ENCODE measurements around the gene FANCC. TPM values are rescaled to one million over a fixed set of nuclear protein-coding genes. Genes with fewer than 3 reads are reported as not detected.
A peak's percentile ranks its signal among the peaks of the same experiment; 100 is the strongest.

FANCC gene
- polyA plus RNA-seq, 1 of the 3 experiments (the other 2 are of a cell fraction) = 3.5 TPM

DNA sequence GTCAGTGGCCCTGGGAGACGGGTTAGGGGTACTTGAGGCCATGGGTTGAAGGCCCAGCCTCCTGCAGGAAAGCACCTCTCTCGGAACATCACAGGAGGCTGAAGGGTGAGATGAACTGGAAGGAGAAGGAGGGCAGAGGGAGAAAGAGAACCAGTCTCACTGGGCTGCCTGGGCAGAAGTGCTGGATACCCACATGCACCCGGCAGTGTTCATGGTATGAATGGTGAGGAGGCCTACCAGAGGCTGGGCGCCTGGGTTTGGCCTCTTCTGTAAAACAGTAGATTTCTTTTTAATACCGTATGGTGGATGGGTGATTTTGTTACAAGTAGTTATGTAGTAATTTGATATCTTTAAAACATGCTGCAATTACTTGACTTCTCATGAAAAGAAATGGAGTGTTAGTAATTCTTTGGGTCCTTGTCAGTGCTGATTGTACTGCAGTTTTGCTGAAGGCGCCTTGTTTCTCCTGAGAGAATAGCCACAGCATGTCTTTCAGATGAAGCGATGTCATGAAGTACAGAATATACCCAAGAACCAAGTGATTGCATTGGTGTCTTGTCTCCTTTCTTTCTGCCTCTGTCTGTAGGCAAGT, 258.6 kb downstream of the FANCC start:
- no peaks in the 10 kb centered on the region for H3K9me2 ChIP-seq
- ChIA-PET CTCF (no interaction called here), POLR2A (no interaction called here)
- WGBS (ENCODE audit: low lambda C conversion rate) = 86% methylated on average over 7 of the region's 7 CpGs
- H3K4me1 ChIP-seq (ENCODE audit: control insufficient read depth in 1 of 2, insufficient read depth in 2 of 2, low read depth in 1 of 2, low read length in 1 of 2) = peaks cover 61 to 73% of the 10 kb centered on the region in 2 experiments
- H3K27ac ChIP-seq (ENCODE audit: low read depth in 2 of 2, low read length in 1 of 2) = peak overlapping the region in 1 of 2 experiments; percentile 58; a peak in 1 of 4 replicates
- peaks cover 24 to 61% of the 10 kb centered on the region in 2 experiments for H3K36me3 ChIP-seq (replicated peaks in 1 of 2; ENCODE audit: control insufficient read depth in 1 of 2, insufficient read depth in 2 of 2, low read length in 1 of 2)
- peaks cover 55% of the 10 kb centered on the region for H4K20me1 ChIP-seq (ENCODE audit: insufficient read depth)
- H3K79me2 ChIP-seq (ENCODE audit: insufficient read depth) = peaks cover 98% of the 10 kb centered on the region
- H3F3A ChIP-seq (replicated peaks; ENCODE audit: insufficient read depth) = peaks cover 16% of the 10 kb centered on the region
- H2AFZ ChIP-seq (ENCODE audit: low read depth) = no peak overlapping the region
- TF ChIP-seq, protein P1, sequence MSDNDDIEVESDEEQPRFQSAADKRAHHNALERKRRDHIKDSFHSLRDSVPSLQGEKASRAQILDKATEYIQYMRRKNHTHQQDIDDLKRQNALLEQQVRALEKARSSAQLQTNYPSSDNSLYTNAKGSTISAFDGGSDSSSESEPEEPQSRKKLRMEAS (IDR thresholded peaks at IDR 0.05; ENCODE audit: low read depth) = no peak
- no peak for TF ChIP-seq SMC3 (IDR thresholded peaks at IDR 0.05; ENCODE audit: low read depth, low read length)
- TF ChIP-seq, protein P2, sequence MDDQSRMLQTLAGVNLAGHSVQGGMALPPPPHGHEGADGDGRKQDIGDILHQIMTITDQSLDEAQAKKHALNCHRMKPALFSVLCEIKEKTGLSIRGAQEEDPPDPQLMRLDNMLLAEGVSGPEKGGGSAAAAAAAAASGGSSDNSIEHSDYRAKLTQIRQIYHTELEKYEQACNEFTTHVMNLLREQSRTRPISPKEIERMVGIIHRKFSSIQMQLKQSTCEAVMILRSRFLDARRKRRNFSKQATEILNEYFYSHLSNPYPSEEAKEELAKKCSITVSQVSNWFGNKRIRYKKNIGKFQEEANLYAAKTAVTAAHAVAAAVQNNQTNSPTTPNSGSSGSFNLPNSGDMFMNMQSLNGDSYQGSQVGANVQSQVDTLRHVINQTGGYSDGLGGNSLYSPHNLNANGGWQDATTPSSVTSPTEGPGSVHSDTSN (IDR thresholded peaks at IDR 0.05) = no peak
- TF ChIP-seq, protein P3, sequence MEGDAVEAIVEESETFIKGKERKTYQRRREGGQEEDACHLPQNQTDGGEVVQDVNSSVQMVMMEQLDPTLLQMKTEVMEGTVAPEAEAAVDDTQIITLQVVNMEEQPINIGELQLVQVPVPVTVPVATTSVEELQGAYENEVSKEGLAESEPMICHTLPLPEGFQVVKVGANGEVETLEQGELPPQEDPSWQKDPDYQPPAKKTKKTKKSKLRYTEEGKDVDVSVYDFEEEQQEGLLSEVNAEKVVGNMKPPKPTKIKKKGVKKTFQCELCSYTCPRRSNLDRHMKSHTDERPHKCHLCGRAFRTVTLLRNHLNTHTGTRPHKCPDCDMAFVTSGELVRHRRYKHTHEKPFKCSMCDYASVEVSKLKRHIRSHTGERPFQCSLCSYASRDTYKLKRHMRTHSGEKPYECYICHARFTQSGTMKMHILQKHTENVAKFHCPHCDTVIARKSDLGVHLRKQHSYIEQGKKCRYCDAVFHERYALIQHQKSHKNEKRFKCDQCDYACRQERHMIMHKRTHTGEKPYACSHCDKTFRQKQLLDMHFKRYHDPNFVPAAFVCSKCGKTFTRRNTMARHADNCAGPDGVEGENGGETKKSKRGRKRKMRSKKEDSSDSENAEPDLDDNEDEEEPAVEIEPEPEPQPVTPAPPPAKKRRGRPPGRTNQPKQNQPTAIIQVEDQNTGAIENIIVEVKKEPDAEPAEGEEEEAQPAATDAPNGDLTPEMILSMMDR (IDR thresholded peaks at IDR 0.05) = no peak
- no peak for TF ChIP-seq GATA2 (CRISPR knock-in tag; IDR thresholded peaks at IDR 0.05)
- no peak for TF ChIP-seq RCOR1 (IDR thresholded peaks at IDR 0.05; ENCODE audit: low read length)
- TF ChIP-seq, protein P4, sequence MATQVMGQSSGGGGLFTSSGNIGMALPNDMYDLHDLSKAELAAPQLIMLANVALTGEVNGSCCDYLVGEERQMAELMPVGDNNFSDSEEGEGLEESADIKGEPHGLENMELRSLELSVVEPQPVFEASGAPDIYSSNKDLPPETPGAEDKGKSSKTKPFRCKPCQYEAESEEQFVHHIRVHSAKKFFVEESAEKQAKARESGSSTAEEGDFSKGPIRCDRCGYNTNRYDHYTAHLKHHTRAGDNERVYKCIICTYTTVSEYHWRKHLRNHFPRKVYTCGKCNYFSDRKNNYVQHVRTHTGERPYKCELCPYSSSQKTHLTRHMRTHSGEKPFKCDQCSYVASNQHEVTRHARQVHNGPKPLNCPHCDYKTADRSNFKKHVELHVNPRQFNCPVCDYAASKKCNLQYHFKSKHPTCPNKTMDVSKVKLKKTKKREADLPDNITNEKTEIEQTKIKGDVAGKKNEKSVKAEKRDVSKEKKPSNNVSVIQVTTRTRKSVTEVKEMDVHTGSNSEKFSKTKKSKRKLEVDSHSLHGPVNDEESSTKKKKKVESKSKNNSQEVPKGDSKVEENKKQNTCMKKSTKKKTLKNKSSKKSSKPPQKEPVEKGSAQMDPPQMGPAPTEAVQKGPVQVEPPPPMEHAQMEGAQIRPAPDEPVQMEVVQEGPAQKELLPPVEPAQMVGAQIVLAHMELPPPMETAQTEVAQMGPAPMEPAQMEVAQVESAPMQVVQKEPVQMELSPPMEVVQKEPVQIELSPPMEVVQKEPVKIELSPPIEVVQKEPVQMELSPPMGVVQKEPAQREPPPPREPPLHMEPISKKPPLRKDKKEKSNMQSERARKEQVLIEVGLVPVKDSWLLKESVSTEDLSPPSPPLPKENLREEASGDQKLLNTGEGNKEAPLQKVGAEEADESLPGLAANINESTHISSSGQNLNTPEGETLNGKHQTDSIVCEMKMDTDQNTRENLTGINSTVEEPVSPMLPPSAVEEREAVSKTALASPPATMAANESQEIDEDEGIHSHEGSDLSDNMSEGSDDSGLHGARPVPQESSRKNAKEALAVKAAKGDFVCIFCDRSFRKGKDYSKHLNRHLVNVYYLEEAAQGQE (IDR thresholded peaks at IDR 0.05; ENCODE audit: low read depth, low read length) = no peak
- TF ChIP-seq RXRA (IDR thresholded peaks at IDR 0.05; ENCODE audit: borderline replicate concordance, low read depth) = no peak
- TF ChIP-seq RFX5 (IDR thresholded peaks at IDR 0.05; ENCODE audit: low read length) = no peak
- TF ChIP-seq RAD21 (IDR thresholded peaks at IDR 0.05; ENCODE audit: low read length) = no peak
- no peak for TF ChIP-seq MXI1 (IDR thresholded peaks at IDR 0.05; ENCODE audit: low read depth, low read length)
- no peak for TF ChIP-seq FOXJ3 (CRISPR knock-in tag; IDR thresholded peaks at IDR 0.05)
- no peak for TF ChIP-seq JUND (IDR thresholded peaks at IDR 0.05)
- no peak for TF ChIP-seq MEF2A (IDR thresholded peaks at IDR 0.05; ENCODE audit: borderline replicate concordance, low read depth)
- TF ChIP-seq YY1 (IDR thresholded peaks at IDR 0.05; ENCODE audit: low read depth) = no peak
- TF ChIP-seq NRF1 (IDR thresholded peaks at IDR 0.05; ENCODE audit: low read depth, low read length) = no peak
- no peak for TF ChIP-seq SIN3A (IDR thresholded peaks at IDR 0.05; ENCODE audit: borderline replicate concordance, low read depth, low read length)
- TF ChIP-seq, protein P5, sequence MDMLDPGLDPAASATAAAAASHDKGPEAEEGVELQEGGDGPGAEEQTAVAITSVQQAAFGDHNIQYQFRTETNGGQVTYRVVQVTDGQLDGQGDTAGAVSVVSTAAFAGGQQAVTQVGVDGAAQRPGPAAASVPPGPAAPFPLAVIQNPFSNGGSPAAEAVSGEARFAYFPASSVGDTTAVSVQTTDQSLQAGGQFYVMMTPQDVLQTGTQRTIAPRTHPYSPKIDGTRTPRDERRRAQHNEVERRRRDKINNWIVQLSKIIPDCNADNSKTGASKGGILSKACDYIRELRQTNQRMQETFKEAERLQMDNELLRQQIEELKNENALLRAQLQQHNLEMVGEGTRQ (IDR thresholded peaks at IDR 0.05; ENCODE audit: borderline replicate concordance, low read depth, low read length) = no peak
- TF ChIP-seq GABPA (IDR thresholded peaks at IDR 0.05; ENCODE audit: low read depth) = no peak
- no peak for TF ChIP-seq POLR2AphosphoS5 (IDR thresholded peaks at IDR 0.05; ENCODE audit: low read depth, low read length)
- DNase-seq = no peak
- no peak overlapping the region for H3K4me3 ChIP-seq (ENCODE audit: low read depth in 2 of 2, low read length in 1 of 2)
- peak overlapping the region; percentile 87; the same call in 1 of the 2 replicates for H3K4me2 ChIP-seq
- H3K9ac ChIP-seq = no peak overlapping the region
- no peaks in the 10 kb centered on the region for H3K9me3 ChIP-seq
- no peaks in the 10 kb centered on the region for H3K27me3 ChIP-seq (ENCODE audit: insufficient read depth)
